HG03575 (cell line): ENCODE results near the gene ZAP70.
"Not testable (repeated sequence)": the region's sequence is repeated elsewhere in the genome, so short reads cannot be mapped to it uniquely, and the experiment has no call there.

Source experiments
- ATAC-seq: cut with Tn5 transposase; IDR thresholded peaks from one replicate; pipeline ENCODE4 v1.9.1; 2021; ENCODE audit not compliant: unreplicated experiment, insufficient number of reproducible peaks, low FRiP score; ENCODE audit errors: extremely low read depth

Gene ZAP70

DNA sequence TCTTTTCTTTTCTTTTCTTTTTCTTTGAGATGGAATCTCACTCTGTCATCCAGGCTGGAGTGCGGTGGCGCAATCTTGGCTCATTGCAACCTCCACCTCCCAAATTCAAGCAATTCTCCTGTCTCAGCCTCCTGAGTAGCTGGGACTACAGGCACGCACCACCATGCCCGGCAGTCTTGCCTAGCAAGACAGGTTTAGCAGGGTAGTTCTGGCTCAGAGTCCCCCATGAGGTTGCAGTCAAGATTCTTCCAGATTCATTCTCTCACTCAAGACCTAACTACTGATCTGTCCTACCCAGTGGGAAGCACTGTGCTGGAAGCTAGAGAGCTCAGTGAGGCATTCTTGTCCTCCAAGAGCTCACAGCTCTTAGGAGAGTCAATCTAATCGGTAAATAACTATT is 17.6 kb upstream of the ZAP70 start:
- no peak for ATAC-seq

DNA sequence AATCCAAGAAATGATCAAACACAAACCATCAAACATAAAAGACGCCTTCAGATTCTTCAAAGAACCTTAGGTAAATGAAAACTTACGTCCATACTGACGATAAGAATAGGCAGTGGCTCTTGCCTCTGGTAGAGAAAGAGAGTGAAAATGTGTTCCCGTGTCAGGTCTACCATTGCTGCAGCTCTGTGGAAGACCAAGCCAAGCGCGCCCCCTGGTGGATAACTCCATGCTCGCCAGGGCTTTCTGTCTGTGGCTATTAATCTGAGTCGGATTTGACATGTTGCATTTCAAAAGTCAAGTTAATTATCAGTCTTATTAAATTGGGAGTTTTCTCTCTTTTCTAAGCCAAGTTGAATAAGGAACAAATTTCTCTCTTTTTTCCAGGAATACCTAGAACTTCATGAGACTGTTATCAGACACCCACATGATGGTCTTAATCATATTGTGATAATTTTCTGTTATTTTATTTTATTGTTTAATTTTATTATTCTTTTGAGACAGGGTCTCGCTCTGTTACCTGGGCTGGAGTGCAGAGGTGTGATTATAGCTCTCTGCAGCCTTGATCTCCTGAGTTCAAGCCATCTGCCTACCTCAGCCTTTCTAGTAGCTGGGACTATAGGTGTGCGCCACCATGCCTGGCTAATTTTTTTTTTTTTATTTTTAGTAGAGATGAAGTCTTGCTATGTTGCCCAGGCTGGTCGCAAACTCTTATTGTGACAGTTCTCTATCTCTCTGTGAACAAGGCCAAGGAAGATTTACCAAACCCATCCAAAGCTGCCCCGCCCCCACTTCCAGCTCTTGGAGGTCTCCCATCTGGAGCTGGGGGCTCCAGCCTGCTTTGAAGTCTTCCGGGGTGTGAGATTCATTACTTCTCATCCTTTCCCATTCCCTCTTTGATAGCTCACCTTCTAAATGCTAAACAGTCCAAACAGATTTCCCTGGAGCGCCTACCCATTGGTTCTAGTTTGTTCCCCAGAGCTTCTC is 15.8 kb upstream of the ZAP70 start:
- no peak for ATAC-seq

DNA sequence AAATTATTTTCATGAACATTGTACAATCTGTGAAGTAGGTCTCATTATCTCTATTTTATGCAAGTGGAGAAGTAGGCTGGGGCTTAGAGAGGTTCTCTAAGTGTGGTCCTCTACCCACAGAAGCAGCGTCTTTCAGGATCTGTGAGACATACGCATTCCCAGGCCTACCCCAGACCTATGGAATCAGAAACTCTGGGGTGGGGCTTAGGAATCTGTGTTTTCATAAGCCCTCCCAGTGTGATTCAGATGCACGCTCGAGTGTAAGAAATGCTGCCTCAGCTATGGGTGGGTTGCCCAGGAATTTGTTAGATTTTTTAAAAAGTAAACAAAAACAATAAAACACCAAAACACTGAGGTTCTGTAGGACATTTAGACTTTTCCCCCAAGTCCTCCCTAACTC is 14.8 kb upstream of the ZAP70 start:
- no peak for ATAC-seq

- ATAC-seq, result no peak
Observed at GRCh38 chr2:97699765-97700444, 13.5 kb upstream of the ZAP70 start.

- ATAC-seq, result no peak
Observed at GRCh38 chr2:97701186-97701585, 12.2 kb upstream of the ZAP70 start.

- no peak for ATAC-seq
Observed at GRCh38 chr2:97701851-97702465, 11.4 kb upstream of the ZAP70 start.

DNA sequence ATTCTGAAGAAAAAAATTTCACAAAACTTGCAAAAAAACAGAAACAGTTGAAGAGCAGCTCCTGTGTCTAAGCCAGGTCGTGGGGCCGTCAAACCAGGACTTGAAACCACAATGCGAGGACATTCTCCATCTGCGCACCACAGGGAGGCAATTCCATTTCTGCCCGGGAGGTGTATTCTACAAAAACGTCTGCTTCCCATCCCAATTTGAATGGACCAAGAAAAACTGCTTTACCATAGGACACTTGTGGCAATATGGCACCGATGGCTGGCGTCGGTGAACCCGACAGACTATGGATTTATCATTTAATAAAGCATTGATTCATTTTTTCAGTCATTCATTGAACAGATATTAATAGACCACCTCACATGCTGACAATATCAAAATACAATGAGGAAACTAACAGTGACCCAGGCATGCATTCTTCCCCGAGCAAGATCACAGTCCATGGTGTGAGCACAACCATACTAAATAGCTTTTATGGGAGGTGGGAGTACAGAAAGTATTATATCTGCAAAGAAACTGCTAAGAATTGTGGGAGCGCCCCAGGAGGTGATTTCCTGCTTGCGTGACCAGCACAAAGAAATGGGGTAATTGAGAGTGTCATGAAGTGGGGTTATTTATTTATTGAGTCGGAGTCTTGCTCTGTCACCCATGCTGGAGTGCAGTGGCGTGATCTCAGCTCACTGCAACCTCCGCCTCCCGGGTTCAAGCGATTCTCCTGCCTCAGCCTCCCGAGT is 10.5 kb upstream of the ZAP70 start:
- ATAC-seq, result no peak

DNA sequence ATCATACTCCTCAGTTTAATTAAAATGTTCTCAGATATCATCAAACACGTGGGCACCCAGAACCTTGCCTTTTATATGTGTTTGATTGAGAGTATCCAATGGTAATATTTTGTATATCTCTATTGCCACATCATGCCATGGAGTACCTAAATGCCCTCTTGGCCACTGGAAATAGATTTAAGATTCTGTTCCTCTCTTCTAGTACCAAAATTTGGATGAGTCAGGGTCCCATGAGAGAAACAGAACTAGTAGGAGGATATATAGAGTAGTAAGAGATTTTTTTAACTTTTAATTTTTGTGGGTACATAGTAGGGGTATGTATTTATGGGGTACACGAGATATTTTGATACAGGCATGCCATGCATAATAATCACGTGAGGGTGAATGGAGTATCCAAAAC is 9.6 kb upstream of the ZAP70 start:
- ATAC-seq, result no peak

- ATAC-seq, result no peak
Observed at GRCh38 chr2:97704989-97705388, 8.4 kb upstream of the ZAP70 start.

- no peak for ATAC-seq
Observed at GRCh38 chr2:97706112-97706511, 7.3 kb upstream of the ZAP70 start.

DNA sequence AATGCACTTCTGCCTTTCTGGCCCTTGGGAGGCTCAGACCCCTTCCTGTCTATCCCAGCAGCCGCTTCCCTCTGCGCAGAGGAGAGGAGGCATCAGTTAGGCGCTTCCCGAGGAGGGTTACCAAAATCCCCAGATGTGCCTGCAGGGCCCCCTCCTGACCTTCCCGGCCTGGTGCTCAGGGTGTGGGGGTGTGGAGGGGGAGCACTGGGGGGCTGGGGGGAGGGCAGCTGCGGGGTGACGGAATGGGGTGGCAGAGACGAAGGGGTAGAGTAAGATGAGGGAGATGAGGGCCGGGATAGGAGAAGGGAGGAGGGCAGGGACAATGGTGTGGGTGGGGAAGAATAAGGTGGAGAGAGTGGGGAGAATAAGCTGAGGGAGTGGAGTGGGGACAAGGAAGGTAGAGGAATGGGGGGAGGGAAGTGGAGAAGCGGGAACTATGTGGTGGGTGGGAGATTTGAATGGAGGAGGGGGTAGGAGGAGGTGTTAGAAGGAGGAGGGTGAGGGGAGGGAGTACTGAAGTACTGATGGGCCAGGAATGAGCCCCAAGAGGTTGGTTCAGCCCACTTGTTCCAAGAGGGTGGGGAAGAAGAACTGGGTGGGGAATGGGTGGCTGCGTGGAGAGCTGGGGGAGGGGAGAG is 6.5 kb upstream of the ZAP70 start:
- no peak for ATAC-seq

- no peak for ATAC-seq
Observed at GRCh38 chr2:97707362-97708047, 5.9 kb upstream of the ZAP70 start.

DNA sequence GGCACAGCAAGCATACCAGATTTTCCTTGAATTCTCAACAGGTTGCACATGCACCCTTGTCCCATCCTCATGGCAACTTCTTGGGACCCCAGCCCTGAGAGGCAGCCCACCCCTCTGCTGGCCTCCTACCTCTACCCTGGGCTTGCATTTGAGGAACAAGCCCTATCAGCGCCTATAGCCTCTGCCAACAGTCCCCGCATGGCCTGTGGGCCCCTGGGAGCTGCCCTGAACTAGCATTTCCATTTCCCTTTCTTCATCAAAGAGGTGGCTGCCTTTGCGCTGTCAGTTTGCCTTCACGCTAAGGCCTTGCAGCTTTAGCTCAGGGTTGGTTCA is 5.4 kb upstream of the ZAP70 start:
- no peak for ATAC-seq

GRCh38 chr2:97708608-97709007 is 4.8 kb upstream of the ZAP70 start:
- ATAC-seq, result no peak

DNA sequence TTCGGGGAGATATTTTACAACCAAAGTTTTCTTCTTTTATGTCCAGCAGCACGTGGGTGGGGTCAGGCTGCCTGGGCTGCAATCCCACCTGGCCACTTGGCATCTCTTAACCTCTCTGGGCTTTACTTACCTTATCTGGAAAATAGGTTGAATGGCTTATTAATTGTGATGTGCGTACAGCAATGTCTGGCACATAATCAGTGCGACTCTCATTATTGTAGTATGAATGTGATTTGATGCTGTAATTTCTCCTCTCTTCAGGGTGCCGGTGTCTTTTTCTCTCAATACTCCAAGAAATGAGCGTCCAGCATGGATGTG is 2.0 kb upstream of the ZAP70 start:
- no peak for ATAC-seq

- ATAC-seq, result not testable (repeated sequence)
Observed at GRCh38 chr2:97712175-97712574, 1.2 kb upstream of the ZAP70 start.

DNA sequence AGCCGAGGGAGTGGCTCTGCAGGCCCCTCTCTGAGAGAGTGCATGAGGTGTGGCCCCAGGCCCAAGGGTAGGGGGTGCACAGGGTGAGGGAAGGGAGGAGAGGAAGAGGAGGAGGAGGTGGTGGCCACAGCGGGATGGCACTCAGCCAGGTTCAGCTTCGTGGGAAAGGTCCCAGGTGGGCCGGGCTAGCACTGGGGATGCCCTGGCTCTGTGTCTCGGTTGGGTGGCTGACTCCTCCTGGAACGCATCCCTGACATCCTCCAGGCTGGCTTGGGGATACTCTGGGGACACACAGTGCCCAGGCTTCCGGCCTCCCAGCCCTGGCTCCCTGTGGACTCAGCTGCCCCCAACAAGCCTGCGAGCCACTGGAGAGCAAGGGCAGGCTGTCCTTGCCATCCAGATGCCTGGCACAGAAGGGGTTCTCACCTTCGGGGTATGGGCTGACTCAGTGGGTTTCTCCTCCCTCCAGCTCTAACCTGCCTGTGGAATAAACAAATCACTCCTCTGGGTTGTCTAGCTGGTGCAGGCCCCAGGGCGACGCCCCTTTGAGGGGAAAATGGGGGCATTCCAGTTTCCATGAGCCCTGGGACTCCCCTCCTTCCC is 582 bp upstream of the ZAP70 start:
- ATAC-seq, result no peak
